Measurements from ENCODE around the gene ENTPD8. TPM values are rescaled to one million over a fixed set of nuclear protein-coding genes. Genes with fewer than 3 reads are reported as not detected.

The ENTPD8 gene
- total and polyA plus RNA-seq, 8 donors = 0.98 to 4.7 (median 2.0) TPM

GRCh38 chr9:137438591-137439157, 2.5 kb downstream of the ENTPD8 start:
- intact Hi-C loops (cut with DNase I) = no loop called here
- Histone ChIP-seq H3K9me3 (no peaks in the 10 kb centered on the region), H3K27ac (no peak overlapping the region), H3K27me3 (no peaks in the 10 kb centered on the region), H3K36me3 (no peaks in the 10 kb centered on the region), H3K4me1 (peaks cover 11 to 13% (median 12%) of the 10 kb centered on the region in 3 donors), H3K4me3 (no peak overlapping the region)
- whole genome bisulfite sequencing, 2 donors = 70 to 71% methylated on average over 18 to 22 of the region's 22 CpGs
- ATAC-seq (no peak), FAIRE-seq (no peak), DNase-seq (peak in 3 of 6 donors; percentile 42 to 72 (median 57))
- TF ChIP-seq CTCF (IDR thresholded peaks at IDR 0.05) = no peak

- Histone ChIP-seq H3K36me3 (no peaks in the 10 kb centered on the region), H3K9me3 (no peaks in the 10 kb centered on the region), H3K27me3 (no peaks in the 10 kb centered on the region), H3K4me1 (peaks cover 11 to 13% (median 12%) of the 10 kb centered on the region in 3 donors), H3K4me3 (no peak overlapping the region), H3K27ac (no peak overlapping the region)
- TF ChIP-seq CTCF (IDR thresholded peaks at IDR 0.05) = no peak
- peak in 3 of 6 donors; percentile 47 to 75 (median 56) for DNase-seq
- intact Hi-C loops (cut with DNase I) = no loop called here
- 81% methylated on average over 40 of the region's 40 CpGs for WGBS, 2 donors
- ATAC-seq = no peak
- FAIRE-seq = no peak
Observed at GRCh38 chr9:137437691-137438590, 3.2 kb downstream of the ENTPD8 start.

DNA sequence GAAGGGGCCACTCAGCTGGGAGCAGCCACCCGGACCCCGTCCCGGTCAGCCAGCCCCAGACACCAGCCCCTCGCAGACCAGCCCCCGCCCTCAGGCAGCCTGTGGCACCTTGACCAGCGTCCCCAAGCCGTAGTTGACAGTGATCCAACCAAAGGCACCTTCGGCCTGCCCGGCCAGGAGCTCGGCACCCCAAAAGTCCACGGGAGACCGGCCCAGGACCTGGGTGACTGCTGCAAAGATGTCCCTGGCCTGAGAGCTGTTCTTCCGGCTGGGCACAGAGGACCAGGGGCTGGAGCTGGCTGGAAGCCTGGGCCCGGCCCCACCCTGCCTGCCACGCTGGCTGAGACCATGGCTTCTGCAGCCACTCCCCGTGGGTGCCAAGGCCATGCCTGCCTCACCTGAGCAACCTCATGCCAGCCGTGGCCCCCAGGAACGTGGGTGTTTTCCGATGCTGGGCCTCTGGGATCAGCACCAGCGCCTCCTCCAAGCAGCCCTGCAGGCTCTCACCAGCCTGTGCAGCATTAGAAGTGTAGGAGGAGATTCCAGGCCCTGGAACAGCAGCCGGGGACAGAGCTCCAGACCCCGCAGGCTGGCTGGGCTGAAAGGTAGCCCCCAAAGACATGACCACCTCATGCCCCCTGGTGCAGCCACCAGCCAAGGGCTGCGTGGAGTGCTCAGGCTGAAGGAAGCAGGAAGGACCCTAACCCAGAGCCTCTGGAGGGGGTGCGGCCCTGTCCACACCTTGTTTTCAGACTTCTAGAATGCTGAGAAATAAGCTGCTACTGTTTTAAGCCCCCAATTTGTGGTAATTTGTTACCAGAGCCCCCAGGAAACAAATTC, 4.2 kb downstream of the ENTPD8 start:
- intact Hi-C loops (cut with DNase I) = no loop called here
- peaks cover 11 to 13% (median 12%) of the 10 kb centered on the region in 3 donors for H3K4me1 ChIP-seq
- WGBS, 2 donors = 64 to 73% methylated on average over 24 of the region's 24 CpGs
- H3K9me3 ChIP-seq = no peaks in the 10 kb centered on the region
- no peaks in the 10 kb centered on the region for H3K27me3 ChIP-seq
- H3K36me3 ChIP-seq = no peaks in the 10 kb centered on the region
- peak overlapping the region in 1 of 4 donors; percentile 19 for H3K27ac ChIP-seq
- peak in 3 of 6 donors; percentile 62 to 82 (median 62) for DNase-seq
- H3K4me3 ChIP-seq = no peak overlapping the region
- no peak for TF ChIP-seq CTCF (IDR thresholded peaks at IDR 0.05)
- FAIRE-seq = no peak
- ATAC-seq = peak in 1 of 4 donors; percentile 2

DNA sequence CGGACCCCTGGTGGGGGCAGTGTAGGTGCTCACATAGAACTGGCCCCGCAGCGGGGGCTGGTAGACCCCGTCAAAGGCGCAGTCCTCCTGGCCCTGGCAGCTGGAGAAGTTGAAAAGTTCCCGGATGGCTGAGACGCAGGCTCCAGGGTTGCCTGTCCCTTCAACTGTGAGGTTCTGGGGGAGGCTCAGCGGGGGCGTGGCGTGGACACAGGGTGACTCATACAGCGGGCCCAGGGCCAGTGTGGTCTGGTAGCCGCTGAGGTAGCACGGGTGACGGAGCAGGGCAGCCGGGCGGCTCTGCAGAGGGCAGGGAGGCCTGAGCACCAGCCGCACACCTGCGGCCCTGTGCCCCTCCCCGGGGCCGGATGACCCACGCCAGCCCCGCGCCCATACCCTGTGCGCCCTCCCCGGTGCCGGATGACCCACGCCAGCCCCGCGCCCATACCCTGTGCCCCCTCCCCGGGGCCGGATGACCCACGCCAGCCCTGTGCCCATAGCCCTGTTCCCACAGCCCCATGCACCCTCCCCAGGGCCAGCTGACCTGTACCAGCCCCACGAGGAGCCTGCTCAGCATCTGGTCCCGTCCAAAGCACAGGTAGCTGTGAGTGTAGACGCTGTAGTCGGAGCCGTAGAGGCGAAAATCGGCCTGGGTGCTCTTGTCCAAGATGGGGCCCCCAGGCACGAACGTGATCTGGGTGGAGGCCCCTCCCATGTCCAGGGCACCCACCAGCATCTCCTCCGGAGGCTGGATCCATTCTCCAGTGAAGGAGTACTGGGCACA, 5.0 kb downstream of the ENTPD8 start:
- 36 to 45% methylated on average over 31 to 42 of the region's 42 CpGs for WGBS, 2 donors
- FAIRE-seq = no peak

More for the DNA sequence above, 5.0 kb downstream of the ENTPD8 start:
- H3K36me3 ChIP-seq = no peaks in the 10 kb centered on the region
- H3K4me3 ChIP-seq = no peak overlapping the region
- H3K4me1 ChIP-seq = peaks cover 11 to 13% (median 12%) of the 10 kb centered on the region in 3 donors
- H3K9me3 ChIP-seq = no peaks in the 10 kb centered on the region
- ATAC-seq (peak; percentile 90 to 96 (median 94)), DNase-seq (peak; percentile 88 to 97 (median 94))
- H3K27ac ChIP-seq = peak overlapping the region in 3 of 4 donors; percentile 19 to 81 (median 66)
- TF ChIP-seq CTCF (IDR thresholded peaks at IDR 0.05) = no peak
- no peaks in the 10 kb centered on the region for H3K27me3 ChIP-seq
- intact Hi-C loops (cut with DNase I) = no loop called here
